COLO668 (cell line): ENCODE measurements around the gene LARP4B.

Source experiments
- DNase-seq: peaks from one replicate; lab custom pipeline; 2025; ENCODE audit not compliant: unreplicated experiment; lab: John Stamatoyannopoulos, UW

The LARP4B gene

GRCh38 chr10:836782-837181 is 94.7 kb downstream of the LARP4B start:
- DNase-seq = no peak

- DNase-seq = no peak
Measured at GRCh38 chr10:834493-834892, 97.0 kb downstream of the LARP4B start.

GRCh38 chr10:829241-829640 is 102.3 kb downstream of the LARP4B start:
- DNase-seq = no peak

GRCh38 chr10:828191-828590 is 103.3 kb downstream of the LARP4B start:
- DNase-seq = no peak

- DNase-seq = no peak
Measured at GRCh38 chr10:824946-825345, 106.6 kb downstream of the LARP4B start.

- no peak for DNase-seq
Measured at GRCh38 chr10:824497-824896, 107.0 kb downstream of the LARP4B start.

- no peak for DNase-seq
Measured at GRCh38 chr10:822661-823367, 108.7 kb downstream of the LARP4B start.

- DNase-seq = no peak
Measured at GRCh38 chr10:822197-822596, 109.3 kb downstream of the LARP4B start.

GRCh38 chr10:821322-821721 is 110.2 kb downstream of the LARP4B start:
- DNase-seq = no peak

- DNase-seq = no peak
Measured at GRCh38 chr10:819816-820215, 111.7 kb downstream of the LARP4B start.

GRCh38 chr10:819326-819725 is 112.2 kb downstream of the LARP4B start:
- no peak for DNase-seq

- DNase-seq = no peak
Measured at GRCh38 chr10:818526-819220, 112.8 kb downstream of the LARP4B start.

- no peak for DNase-seq
Measured at GRCh38 chr10:818010-818409, 113.5 kb downstream of the LARP4B start.

GRCh38 chr10:817371-817770 is 114.1 kb downstream of the LARP4B start:
- DNase-seq = no peak

GRCh38 chr10:816958-817357 is 114.5 kb downstream of the LARP4B start:
- no peak for DNase-seq

- no peak for DNase-seq
Measured at GRCh38 chr10:816091-816477, 115.4 kb downstream of the LARP4B start.

GRCh38 chr10:815338-816090 is 116.0 kb downstream of the LARP4B start:
- no peak for DNase-seq

- no peak for DNase-seq
Measured at GRCh38 chr10:814536-815302, 116.8 kb downstream of the LARP4B start.

GRCh38 chr10:813286-813685 is 118.2 kb downstream of the LARP4B start:
- DNase-seq = no peak

GRCh38 chr10:812787-813186 is 118.7 kb downstream of the LARP4B start:
- DNase-seq = no peak
